HL-60 (cell line): ENCODE measurements around the gene COIL.

Experiments
- POLR2AphosphoS5 ChIP-seq: IDR thresholded peaks from 2 replicates; pipeline ENCODE4 v1.6.1; 2012; ENCODE audit warnings: low read depth
- TF ChIP-seq, protein P1 (sequence below): IDR thresholded peaks from one replicate; pipeline ENCODE4 v1.5.1; 2011; ENCODE audit warnings: low read length, control low read depth, inconsistent platforms; ENCODE audit not compliant: insufficient read depth

DNA sequence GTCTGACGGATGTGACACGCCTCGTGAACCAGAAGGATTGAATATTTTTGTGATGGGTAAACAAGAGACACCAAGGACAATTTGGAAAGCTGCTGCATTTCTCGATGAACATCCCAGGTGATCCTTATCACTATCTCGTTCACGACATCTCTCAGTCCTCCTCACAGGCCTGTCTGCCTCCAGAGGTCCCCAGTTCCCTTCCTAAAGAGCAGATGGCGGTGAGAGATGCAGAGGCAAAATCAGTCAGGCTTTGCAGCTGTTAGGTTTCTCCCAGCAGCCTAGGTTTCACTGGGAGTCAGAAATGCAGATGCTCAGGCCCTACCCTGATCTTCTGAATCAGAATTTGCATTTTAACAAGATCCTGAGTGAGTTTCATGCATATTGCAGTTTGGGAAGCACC lies 40.7 kb upstream of the COIL start:
- TF ChIP-seq, protein P1, sequence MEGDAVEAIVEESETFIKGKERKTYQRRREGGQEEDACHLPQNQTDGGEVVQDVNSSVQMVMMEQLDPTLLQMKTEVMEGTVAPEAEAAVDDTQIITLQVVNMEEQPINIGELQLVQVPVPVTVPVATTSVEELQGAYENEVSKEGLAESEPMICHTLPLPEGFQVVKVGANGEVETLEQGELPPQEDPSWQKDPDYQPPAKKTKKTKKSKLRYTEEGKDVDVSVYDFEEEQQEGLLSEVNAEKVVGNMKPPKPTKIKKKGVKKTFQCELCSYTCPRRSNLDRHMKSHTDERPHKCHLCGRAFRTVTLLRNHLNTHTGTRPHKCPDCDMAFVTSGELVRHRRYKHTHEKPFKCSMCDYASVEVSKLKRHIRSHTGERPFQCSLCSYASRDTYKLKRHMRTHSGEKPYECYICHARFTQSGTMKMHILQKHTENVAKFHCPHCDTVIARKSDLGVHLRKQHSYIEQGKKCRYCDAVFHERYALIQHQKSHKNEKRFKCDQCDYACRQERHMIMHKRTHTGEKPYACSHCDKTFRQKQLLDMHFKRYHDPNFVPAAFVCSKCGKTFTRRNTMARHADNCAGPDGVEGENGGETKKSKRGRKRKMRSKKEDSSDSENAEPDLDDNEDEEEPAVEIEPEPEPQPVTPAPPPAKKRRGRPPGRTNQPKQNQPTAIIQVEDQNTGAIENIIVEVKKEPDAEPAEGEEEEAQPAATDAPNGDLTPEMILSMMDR: no peak
- TF ChIP-seq POLR2AphosphoS5: no peak
